Ammon's horn (tissue), 1 donor: ENCODE measurements around the gene GRID1.

Experiments used
- DNase-seq: peaks from one replicate; pipeline ENCODE4 v3.0.0-alpha.2; 2016; ENCODE audit warnings: low spot score

GRID1 gene

GRCh38 chr10:86167762-86168128 is 198.8 kb downstream of the GRID1 start:
- DNase-seq, result no peak

DNA sequence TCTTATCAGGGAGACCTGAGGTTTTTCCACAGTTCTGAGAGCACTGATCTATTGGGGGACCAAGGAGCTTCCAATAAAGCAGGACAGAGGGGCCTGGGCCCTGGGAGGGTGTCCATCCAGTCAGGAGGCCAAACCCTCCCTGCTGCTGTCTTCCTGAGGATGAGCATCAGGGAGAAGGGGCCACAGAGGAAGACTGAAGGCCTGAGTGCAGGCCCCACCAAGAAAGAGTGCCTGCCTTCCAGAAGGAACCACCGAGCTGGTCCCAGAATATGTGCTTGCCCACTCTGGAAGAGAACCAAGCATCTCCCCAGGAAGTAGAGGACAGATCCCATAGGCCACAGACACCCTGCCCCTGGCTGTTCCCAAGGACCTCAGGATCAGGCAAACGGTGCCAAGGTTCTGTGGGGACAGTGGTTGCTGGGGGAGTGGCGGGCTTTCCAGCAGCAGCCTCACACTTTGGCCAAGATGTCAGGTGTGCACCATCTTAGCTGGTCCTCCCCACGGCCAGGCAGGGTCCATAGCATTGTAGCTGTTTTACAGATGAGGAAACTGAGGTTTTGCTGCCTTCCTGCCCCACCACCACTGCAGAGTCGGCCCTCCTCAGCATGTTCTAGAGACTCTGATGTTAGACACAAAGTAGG is 199.4 kb downstream of the GRID1 start:
- no peak for DNase-seq

DNA sequence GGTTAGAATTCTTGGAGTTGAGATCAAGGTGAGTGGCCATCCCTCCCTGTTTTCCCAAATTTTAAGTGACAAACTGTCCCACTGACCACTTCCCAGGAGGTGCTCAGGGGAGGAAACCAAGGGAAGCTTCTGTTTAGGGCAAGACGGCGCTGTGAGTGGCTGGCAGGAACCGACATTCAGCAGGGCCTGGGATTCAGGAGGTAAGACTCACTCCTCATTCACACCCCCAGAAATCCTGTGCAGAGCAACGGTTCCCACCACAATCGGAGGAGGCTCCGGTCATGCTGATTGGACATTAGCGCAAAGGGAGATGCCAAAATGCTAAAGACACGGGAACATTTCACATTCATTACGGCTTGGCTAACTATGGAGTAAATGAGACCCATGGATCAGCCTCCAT is 200.9 kb downstream of the GRID1 start:
- no peak for DNase-seq

DNA sequence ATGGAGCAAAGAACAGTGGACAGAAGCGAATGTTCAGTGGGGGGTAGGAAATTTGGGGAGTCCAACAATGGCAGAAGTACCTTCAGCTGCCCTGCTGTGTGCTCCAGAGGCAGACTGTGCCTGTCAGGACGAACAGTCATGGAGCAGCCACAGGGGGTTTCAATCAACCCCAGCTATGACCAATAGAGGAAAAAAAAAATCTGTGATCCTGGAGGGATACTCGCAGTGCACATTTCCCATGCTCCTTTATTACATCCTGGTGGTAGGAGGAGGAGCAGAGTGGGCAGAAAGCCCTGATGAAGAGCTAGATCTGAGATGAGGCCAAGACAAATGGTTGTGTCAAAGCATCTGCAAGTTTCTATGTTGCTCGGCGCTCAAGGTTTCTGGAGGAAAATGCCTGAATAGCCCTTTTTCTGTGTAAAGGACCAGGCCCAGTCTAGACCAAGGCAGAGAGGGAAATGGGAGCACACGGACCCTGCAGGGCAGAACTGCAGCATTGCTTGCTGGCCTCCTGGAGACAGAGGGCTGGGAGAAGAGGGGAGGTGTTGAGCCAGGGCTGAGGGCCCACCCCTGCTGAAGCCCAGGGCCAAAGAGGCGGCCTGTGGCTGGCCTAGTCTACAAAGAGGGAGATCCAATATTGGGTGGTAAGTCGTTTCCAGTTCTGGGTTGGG is 201.5 kb downstream of the GRID1 start:
- DNase-seq, result no peak

DNA sequence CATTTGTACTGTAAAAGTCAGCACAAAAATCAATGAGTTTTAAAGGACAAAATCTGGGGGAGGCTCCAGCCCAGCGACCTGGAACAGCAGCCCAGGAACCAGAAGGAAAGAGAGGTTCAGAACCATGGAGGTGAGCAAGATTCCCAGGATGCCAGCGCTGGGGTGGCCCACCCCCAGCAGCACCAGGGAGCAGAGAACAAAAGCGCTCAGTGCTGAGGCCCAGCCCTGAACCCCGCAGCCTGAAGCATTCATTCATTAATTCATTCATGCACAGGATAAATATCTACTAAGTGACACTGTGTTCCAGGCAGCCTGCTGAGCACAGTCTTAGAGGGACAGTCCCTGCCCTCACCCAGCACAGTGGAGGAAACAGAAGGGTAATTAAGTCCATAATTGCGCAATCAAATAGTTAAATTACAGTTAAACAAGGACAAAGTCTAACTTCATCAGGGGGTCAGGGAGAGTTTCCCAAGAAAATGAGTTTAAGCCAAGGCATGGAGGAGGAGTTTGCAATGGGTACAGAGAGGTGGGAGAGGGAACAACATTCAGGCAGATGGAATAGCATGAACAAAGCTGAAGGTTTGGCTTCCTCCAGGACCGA is 202.3 kb downstream of the GRID1 start:
- DNase-seq, result no peak

- DNase-seq, result no peak
Measured at GRCh38 chr10:86163522-86164173, 202.9 kb downstream of the GRID1 start.

DNA sequence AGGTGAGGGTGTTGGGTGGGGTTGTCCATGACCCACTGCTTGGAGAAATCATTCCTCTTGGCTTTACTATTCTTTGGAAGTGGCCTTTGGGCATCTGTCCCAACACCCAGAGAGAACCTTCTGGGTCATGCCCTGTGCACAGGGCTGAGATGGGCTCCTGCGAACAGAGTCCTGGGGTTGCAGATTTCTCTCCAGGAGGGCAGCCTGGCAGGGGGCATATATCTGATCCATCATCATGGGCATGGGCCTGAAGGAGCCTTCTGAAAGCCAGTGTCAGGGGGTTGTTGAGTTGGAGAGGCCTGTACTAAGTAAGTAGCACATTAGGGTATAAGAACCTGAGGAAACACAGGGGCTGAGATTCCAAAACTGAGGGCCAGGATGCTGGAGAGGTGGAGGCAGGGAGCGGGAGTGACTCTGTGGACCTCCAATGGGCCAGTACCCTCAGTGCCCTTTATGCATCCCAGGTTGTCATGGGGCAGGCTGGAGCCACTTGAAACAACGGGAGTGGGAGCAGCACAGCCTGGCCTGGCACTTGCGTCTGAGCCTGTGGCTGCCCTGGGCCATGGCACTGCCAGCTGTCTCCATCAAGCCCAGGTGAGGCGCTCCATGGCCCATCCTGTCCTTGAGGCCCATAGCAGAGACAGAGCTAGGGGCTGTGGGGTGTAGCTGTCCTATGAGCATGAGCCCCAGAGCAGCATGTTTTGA is 203.7 kb downstream of the GRID1 start:
- no peak for DNase-seq

DNA sequence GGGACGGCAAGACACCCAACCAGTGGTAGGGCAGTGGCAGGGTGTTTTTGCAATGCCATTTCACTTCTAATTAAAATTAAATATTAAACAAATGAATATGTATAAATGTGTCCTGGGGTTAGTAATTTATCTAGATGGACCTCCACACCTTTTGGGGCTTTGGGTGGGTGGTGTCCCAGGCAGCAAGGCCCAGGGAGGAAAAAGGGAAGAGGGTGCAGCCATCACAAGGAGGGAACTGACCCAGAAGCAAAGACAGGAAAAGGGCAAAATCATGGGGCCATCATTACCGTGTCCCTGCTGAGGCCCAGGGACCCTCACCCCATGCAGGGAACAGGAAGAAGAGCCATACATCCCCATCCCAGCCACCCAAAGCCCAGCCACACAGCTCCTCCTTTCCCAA is 204.6 kb downstream of the GRID1 start:
- DNase-seq, result no peak

GRCh38 chr10:86160890-86161585 is 205.6 kb downstream of the GRID1 start:
- DNase-seq, result no peak

DNA sequence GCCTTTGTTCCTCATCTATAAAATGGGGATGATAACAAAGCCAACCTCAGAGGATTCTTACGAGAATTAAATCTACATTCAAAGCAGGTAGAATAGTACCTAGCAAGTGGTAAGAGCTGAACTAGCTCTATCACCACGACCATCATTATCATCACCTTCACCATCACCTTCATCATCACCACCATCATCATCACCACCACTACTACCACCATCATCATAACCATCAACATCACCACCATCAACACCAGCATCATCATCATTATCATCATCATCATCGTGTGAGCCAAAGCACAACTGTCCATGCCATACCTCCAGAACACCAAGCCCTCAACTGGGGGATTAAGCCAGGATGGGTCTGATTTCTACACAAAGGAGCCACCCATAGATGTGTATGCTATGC is 206.8 kb downstream of the GRID1 start:
- DNase-seq, result no peak

DNA sequence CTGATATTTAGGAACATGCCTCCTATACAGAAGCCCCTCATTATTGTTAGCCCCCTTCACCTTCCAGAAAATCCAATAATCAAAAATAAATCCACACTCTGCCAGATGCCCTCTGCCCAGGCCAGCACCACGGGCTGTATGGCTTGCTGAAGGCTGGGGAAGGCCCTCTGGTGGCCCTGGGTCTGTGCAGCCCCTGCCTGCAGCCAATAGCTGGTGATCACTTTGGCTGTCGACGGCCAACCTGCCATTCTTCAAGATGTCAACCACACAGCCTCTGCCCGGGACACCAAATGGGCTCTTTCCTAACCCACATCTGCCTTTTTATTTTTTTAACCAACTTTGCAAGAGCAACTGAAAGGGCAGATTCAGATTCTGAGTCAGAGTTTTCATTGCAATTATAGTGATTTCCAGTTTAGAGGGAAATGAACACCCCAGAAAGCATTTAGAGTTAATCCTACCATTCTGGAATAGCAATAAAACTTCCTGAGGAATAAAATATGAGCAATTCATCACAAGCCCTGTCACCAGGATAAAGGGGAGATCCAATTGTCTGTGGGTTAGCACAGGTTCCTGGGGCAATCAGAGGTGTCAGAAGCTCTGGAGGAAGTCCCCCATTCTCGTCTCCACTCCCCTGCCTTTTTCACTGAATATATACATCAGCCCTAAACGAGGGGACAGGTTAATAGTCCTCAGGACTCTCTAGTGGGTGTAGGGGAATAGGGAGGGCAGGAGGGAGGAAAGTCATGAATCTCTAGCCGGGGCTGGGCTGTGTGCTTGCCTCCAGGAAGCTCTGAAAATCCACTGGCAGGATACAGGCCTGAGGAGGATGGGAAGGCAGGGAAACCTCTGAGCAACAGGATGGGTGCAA is 211.3 kb downstream of the GRID1 start:
- DNase-seq, result no peak

- no peak for DNase-seq
Measured at GRCh38 chr10:86153751-86154150, 212.8 kb downstream of the GRID1 start.

GRCh38 chr10:86152911-86153310 is 213.7 kb downstream of the GRID1 start:
- no peak for DNase-seq

- DNase-seq, result no peak
Measured at GRCh38 chr10:86152354-86152753, 214.2 kb downstream of the GRID1 start.

DNA sequence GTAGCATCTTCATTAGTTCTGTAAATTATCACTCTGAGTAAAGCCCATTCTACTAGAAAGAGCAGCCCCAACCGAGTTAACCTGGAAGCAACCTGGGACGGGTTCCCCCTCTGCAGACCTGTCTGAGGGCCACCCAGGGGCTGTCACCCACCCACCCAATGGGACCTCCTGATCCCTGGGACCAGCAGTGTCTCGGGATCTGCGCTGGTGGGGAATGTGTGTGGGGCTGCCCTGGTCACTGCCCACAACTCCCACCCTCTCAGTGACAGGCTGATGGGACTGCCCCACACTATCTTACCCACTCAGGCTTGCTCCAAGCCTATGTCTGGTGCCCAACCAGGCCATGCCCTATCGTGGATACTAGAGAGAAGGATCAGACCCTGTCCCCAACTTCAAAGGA is 215.0 kb downstream of the GRID1 start:
- DNase-seq, result no peak

- DNase-seq, result no peak
Measured at GRCh38 chr10:86149257-86149656, 217.3 kb downstream of the GRID1 start.

DNA sequence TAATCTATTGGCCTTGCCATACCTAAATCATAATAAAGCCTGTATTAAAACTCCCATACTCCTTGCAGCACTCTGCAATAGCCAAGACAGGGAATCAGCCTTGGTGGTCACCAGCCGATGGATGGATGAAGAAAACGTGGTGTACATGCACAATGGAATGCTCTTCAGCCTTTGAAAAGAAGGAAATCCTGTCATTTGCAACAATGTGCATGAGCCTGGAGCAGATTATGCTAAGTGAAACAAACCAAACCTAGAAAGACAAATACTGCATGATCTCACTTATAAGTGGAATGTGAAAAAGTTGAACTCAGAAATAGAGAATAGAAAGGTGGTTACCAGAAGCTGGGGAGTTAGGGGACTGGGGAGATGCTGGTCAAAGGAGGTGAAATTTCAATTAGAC is 218.5 kb downstream of the GRID1 start:
- DNase-seq, result no peak

DNA sequence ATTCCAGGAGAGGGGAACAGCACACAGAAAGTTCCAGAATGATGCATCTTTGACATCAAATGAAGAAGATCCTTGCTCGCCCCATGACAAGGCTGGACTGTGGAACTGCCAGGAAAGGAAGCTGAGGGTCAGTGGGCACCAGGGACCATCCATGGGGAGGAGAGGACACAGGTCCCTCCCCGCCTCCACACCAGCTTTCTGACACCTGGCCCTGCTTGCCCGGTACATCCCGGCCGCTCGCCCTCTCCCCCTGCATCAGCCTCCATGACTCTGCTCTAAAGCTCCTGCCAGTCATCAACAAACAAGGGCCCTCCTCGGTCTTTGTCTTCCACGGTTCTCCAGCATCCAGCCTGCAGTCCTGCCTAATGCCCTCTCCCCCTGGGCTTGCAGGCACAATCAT is 222.3 kb downstream of the GRID1 start:
- no peak for DNase-seq

DNA sequence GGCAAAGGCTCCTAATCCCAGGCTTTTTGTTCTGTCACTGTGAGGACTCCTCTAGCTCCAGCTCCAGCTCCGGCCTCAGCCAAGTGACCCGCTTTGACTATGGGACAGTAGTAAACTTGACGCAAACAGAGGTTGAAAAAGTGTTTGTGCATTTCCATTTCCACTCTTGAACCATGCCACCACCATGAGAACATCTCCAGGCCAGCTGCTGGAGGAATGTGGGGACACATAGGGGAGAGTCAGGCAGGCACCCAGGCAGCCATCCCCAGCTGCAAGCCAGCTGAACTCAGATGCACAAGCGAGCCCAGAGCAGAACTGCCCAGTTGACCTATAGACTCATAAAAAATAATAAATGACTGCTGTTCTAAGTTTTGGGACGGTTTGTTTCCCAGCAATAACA is 224.7 kb downstream of the GRID1 start:
- no peak for DNase-seq

DNA sequence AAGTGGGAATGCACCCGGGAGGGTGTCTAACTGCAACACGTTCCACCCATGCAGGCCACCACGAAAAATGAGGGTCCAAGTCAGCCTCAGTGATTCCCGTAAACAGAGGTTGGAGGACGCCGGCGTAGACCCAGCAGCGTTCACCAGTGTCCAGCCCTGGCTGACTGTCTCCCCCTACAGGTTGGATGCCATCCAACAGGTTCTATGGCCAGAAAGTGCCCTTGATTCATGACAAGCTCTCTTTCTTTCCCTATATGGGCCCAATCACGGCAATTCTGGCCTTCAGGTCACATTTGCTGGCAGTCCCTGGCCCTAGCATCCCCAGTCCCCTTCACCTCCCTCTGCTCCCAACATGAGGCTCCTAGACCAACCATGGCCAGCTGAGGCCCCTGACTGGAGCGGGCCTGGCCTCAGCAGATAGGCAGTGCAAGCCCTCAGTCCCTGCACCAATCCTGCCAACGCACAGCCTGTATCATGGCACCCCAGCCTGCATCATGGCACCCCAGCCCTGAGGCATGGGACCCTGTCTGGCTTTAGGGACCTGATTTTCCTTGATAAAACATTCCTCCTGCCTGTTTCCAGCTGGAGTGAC is 227.4 kb downstream of the GRID1 start:
- DNase-seq, result peak; percentile 35
